Measurements from ENCODE around the gene CAPN5.
A peak's percentile ranks its signal among the peaks of the same experiment; 100 is the strongest.

The CAPN5 gene

GRCh38 chr11:77131560-77131959 lies 64.8 kb downstream of the CAPN5 start:
- no CpG with 5 or more reads among the region's 6 CpGs for WGBS, 2 donors (ENCODE audit: extremely low coverage in 2 of 2, insufficient read length in 2 of 2, insufficient replicate concordance in 1 of 2)
- Histone ChIP-seq H3K23ac (ENCODE audit: low read depth, low read length, poor library complexity) (no peak overlapping the region), H3K27ac (replicated peaks; ENCODE audit: low read length) (no peak overlapping the region), H3K4me2 (ENCODE audit: insufficient read depth, low read length, poor library complexity, severe bottlenecking) (no peak overlapping the region), H3K9ac (ENCODE audit: low read depth, low read length, poor library complexity) (no peak overlapping the region), H3K4me1 (ENCODE audit: control insufficient read depth in 2 of 2, insufficient read depth in 1 of 2, low read depth in 1 of 2, low read length in 2 of 2) (peaks cover 11 to 12% of the 10 kb centered on the region in 2 donors), H3K27me3 (ENCODE audit: control insufficient read depth in 3 of 3, insufficient read depth in 3 of 3, low read depth in 1 of 3, low read length in 3 of 3) (peaks cover 0 to 1% (median 0%) of the 10 kb centered on the region in 3 experiments), H3K14ac (ENCODE audit: low read length) (no peak overlapping the region), H2BK120ac (ENCODE audit: low read depth, low read length) (no peak overlapping the region), H3K9me3 (replicated peaks in 1 of 2; ENCODE audit: control insufficient read depth in 2 of 2, insufficient read depth in 1 of 2, low read depth in 1 of 2, low read length in 2 of 2) (no peaks in the 10 kb centered on the region), H2AFZ (ENCODE audit: low read length) (peak overlapping the region; percentile 47), H4K8ac (ENCODE audit: low read depth, low read length) (no peak overlapping the region), H2BK5ac (ENCODE audit: low read length) (no peak overlapping the region), H3K4me3 (ENCODE audit: low read length in 2 of 2) (no peak overlapping the region), H2AK5ac (ENCODE audit: low read depth, low read length) (peak overlapping the region; percentile 57), H3K4ac (ENCODE audit: low read length) (no peak overlapping the region), H2BK12ac (ENCODE audit: low read length) (no peak overlapping the region), H3K18ac (ENCODE audit: low read length) (no peak overlapping the region), H3K36me3 (replicated peaks in 1 of 2; ENCODE audit: control insufficient read depth in 2 of 2, insufficient read depth in 2 of 2, low read length in 2 of 2) (no peaks in the 10 kb centered on the region), H2BK15ac (ENCODE audit: low read length) (no peak overlapping the region), H4K91ac (ENCODE audit: low read depth, low read length, poor library complexity) (no peak overlapping the region), H3K79me1 (ENCODE audit: low read depth, low read length) (no peaks in the 10 kb centered on the region)
- DNase-seq (ENCODE audit: low spot score) = no peak

- H3K27ac ChIP-seq (replicated peaks; ENCODE audit: low read length) = no peak overlapping the region
- H2BK12ac ChIP-seq (ENCODE audit: low read length) = no peak overlapping the region
- no peak overlapping the region for H3K23ac ChIP-seq (ENCODE audit: low read depth, low read length, poor library complexity)
- no peak overlapping the region for H3K4me2 ChIP-seq (ENCODE audit: insufficient read depth, low read length, poor library complexity, severe bottlenecking)
- no peak overlapping the region for H2BK5ac ChIP-seq (ENCODE audit: low read length)
- H2BK15ac ChIP-seq (ENCODE audit: low read length) = no peak overlapping the region
- no peaks in the 10 kb centered on the region for H3K79me1 ChIP-seq (ENCODE audit: low read depth, low read length)
- H2AFZ ChIP-seq (ENCODE audit: low read length) = no peak overlapping the region
- H3K36me3 ChIP-seq (replicated peaks in 1 of 2; ENCODE audit: control insufficient read depth in 2 of 2, insufficient read depth in 2 of 2, low read length in 2 of 2) = no peaks in the 10 kb centered on the region
- H3K18ac ChIP-seq (ENCODE audit: low read length) = no peak overlapping the region
- H4K91ac ChIP-seq (ENCODE audit: low read depth, low read length, poor library complexity) = no peak overlapping the region
- no peak overlapping the region for H4K8ac ChIP-seq (ENCODE audit: low read depth, low read length)
- no peak overlapping the region for H2AK5ac ChIP-seq (ENCODE audit: low read depth, low read length)
- peaks cover 0 to 5% (median 0%) of the 10 kb centered on the region in 3 experiments for H3K27me3 ChIP-seq (ENCODE audit: control insufficient read depth in 3 of 3, insufficient read depth in 3 of 3, low read depth in 1 of 3, low read length in 3 of 3)
- no peak overlapping the region for H3K14ac ChIP-seq (ENCODE audit: low read length)
- DNase-seq (ENCODE audit: low spot score) = no peak
- no peaks in the 10 kb centered on the region for H3K9me3 ChIP-seq (replicated peaks in 1 of 2; ENCODE audit: control insufficient read depth in 2 of 2, insufficient read depth in 1 of 2, low read depth in 1 of 2, low read length in 2 of 2)
- H3K9ac ChIP-seq (ENCODE audit: low read depth, low read length, poor library complexity) = no peak overlapping the region
- no CpG with 5 or more reads among the region's 2 CpGs for WGBS, 2 donors (ENCODE audit: extremely low coverage in 2 of 2, insufficient read length in 2 of 2, insufficient replicate concordance in 1 of 2)
- H3K4me1 ChIP-seq (ENCODE audit: control insufficient read depth in 2 of 2, insufficient read depth in 1 of 2, low read depth in 1 of 2, low read length in 2 of 2) = peaks cover 0 to 4% of the 10 kb centered on the region in 2 donors
- H3K4me3 ChIP-seq (ENCODE audit: low read length in 2 of 2) = no peak overlapping the region
- no peak overlapping the region for H2BK120ac ChIP-seq (ENCODE audit: low read depth, low read length)
- no peak overlapping the region for H3K4ac ChIP-seq (ENCODE audit: low read length)
These were observed 68.3 kb downstream of the CAPN5 start for GRCh38 chr11:77135069-77135468.

- DNase-seq (ENCODE audit: low spot score) = no peak
- Histone ChIP-seq H3K4me3 (ENCODE audit: low read length in 2 of 2) (no peak overlapping the region), H3K79me1 (ENCODE audit: low read depth, low read length) (no peaks in the 10 kb centered on the region), H3K36me3 (replicated peaks in 1 of 2; ENCODE audit: control insufficient read depth in 2 of 2, insufficient read depth in 2 of 2, low read length in 2 of 2) (no peaks in the 10 kb centered on the region), H2AK5ac (ENCODE audit: low read depth, low read length) (no peak overlapping the region), H3K27me3 (ENCODE audit: control insufficient read depth in 3 of 3, insufficient read depth in 3 of 3, low read depth in 1 of 3, low read length in 3 of 3) (peaks cover 0 to 10% (median 0%) of the 10 kb centered on the region in 3 experiments), H3K27ac (replicated peaks; ENCODE audit: low read length) (no peak overlapping the region), H2BK15ac (ENCODE audit: low read length) (no peak overlapping the region), H3K9me3 (replicated peaks in 1 of 2; ENCODE audit: control insufficient read depth in 2 of 2, insufficient read depth in 1 of 2, low read depth in 1 of 2, low read length in 2 of 2) (no peaks in the 10 kb centered on the region), H2BK5ac (ENCODE audit: low read length) (no peak overlapping the region), H2BK120ac (ENCODE audit: low read depth, low read length) (no peak overlapping the region), H3K4ac (ENCODE audit: low read length) (no peak overlapping the region), H3K4me1 (ENCODE audit: control insufficient read depth in 2 of 2, insufficient read depth in 1 of 2, low read depth in 1 of 2, low read length in 2 of 2) (peaks cover 3% of the 10 kb centered on the region in 2 donors), H4K91ac (ENCODE audit: low read depth, low read length, poor library complexity) (no peak overlapping the region), H3K9ac (ENCODE audit: low read depth, low read length, poor library complexity) (no peak overlapping the region), H2AFZ (ENCODE audit: low read length) (no peak overlapping the region), H4K8ac (ENCODE audit: low read depth, low read length) (no peak overlapping the region), H3K4me2 (ENCODE audit: insufficient read depth, low read length, poor library complexity, severe bottlenecking) (no peak overlapping the region), H3K18ac (ENCODE audit: low read length) (no peak overlapping the region), H2BK12ac (ENCODE audit: low read length) (no peak overlapping the region), H3K14ac (ENCODE audit: low read length) (no peak overlapping the region), H3K23ac (ENCODE audit: low read depth, low read length, poor library complexity) (no peak overlapping the region)
- no CpG with 5 or more reads among the region's 8 CpGs for WGBS, 2 donors (ENCODE audit: extremely low coverage in 2 of 2, insufficient read length in 2 of 2, insufficient replicate concordance in 1 of 2)
These were observed 69.3 kb downstream of the CAPN5 start for GRCh38 chr11:77136074-77136473.

- no peak overlapping the region for H4K91ac ChIP-seq (ENCODE audit: low read depth, low read length, poor library complexity)
- no peak overlapping the region for H3K18ac ChIP-seq (ENCODE audit: low read length)
- no peak overlapping the region for H2BK5ac ChIP-seq (ENCODE audit: low read length)
- no CpG with 5 or more reads among the region's 12 CpGs for WGBS, 2 donors (ENCODE audit: extremely low coverage in 2 of 2, insufficient read length in 2 of 2, insufficient replicate concordance in 1 of 2)
- H3K79me1 ChIP-seq (ENCODE audit: low read depth, low read length) = no peaks in the 10 kb centered on the region
- no peak overlapping the region for H3K9ac ChIP-seq (ENCODE audit: low read depth, low read length, poor library complexity)
- no peak overlapping the region for H2BK12ac ChIP-seq (ENCODE audit: low read length)
- no peak overlapping the region for H3K4me3 ChIP-seq (ENCODE audit: low read length in 2 of 2)
- H3K36me3 ChIP-seq (replicated peaks in 1 of 2; ENCODE audit: control insufficient read depth in 2 of 2, insufficient read depth in 2 of 2, low read length in 2 of 2) = no peaks in the 10 kb centered on the region
- H3K27me3 ChIP-seq (ENCODE audit: control insufficient read depth in 3 of 3, insufficient read depth in 3 of 3, low read depth in 1 of 3, low read length in 3 of 3) = peaks cover 0 to 12% (median 0%) of the 10 kb centered on the region in 3 experiments
- peaks cover 0 to 3% of the 10 kb centered on the region in 2 donors for H3K4me1 ChIP-seq (ENCODE audit: control insufficient read depth in 2 of 2, insufficient read depth in 1 of 2, low read depth in 1 of 2, low read length in 2 of 2)
- no peak for DNase-seq (ENCODE audit: low spot score)
- H3K27ac ChIP-seq (replicated peaks; ENCODE audit: low read length) = no peak overlapping the region
- H3K9me3 ChIP-seq (replicated peaks in 1 of 2; ENCODE audit: control insufficient read depth in 2 of 2, insufficient read depth in 1 of 2, low read depth in 1 of 2, low read length in 2 of 2) = no peaks in the 10 kb centered on the region
- H3K23ac ChIP-seq (ENCODE audit: low read depth, low read length, poor library complexity) = no peak overlapping the region
- no peak overlapping the region for H4K8ac ChIP-seq (ENCODE audit: low read depth, low read length)
- no peak overlapping the region for H3K4ac ChIP-seq (ENCODE audit: low read length)
- H2BK15ac ChIP-seq (ENCODE audit: low read length) = no peak overlapping the region
- H3K4me2 ChIP-seq (ENCODE audit: insufficient read depth, low read length, poor library complexity, severe bottlenecking) = no peak overlapping the region
- no peak overlapping the region for H2BK120ac ChIP-seq (ENCODE audit: low read depth, low read length)
- H3K14ac ChIP-seq (ENCODE audit: low read length) = no peak overlapping the region
- no peak overlapping the region for H2AFZ ChIP-seq (ENCODE audit: low read length)
- no peak overlapping the region for H2AK5ac ChIP-seq (ENCODE audit: low read depth, low read length)
These were observed 70.1 kb downstream of the CAPN5 start for GRCh38 chr11:77136784-77137420.

Measured in neuronal stem cell (in vitro differentiated cells).